ENCODE data around the gene OR14A2. TPM values are rescaled to one million over a fixed set of nuclear protein-coding genes. Genes with fewer than 3 reads are reported as not detected.

The OR14A2 gene
- polyA plus RNA-seq, 3 donors = not detected

GRCh38 chr1:247680171-247680570 is 67.8 kb downstream of the OR14A2 start:
- intact Hi-C loops (cut with micrococcal nuclease) = no loop called here
- no peaks in the 10 kb centered on the region for H3K27me3 ChIP-seq (ENCODE audit: control insufficient read depth in 2 of 2, insufficient read depth in 2 of 2, low read length in 2 of 2)
- H3K9me3 ChIP-seq (replicated peaks in 1 of 2; ENCODE audit: control insufficient read depth in 1 of 2, insufficient read depth in 1 of 2, low read length in 2 of 2) = no peaks in the 10 kb centered on the region
- Mint-ChIP-seq H3K36me3 (no peaks in the 10 kb centered on the region), H3K27ac (no peak overlapping the region), H3K4me1 (no peaks in the 10 kb centered on the region), H3K4me3 (no peak overlapping the region), H3K9me3 (no peaks in the 10 kb centered on the region), H3K27me3 (ENCODE audit: low read depth in 3 of 3) (peaks cover 0 to 2% (median 0%) of the 10 kb centered on the region in 3 donors)
- H3K4me2 ChIP-seq (replicated peaks; ENCODE audit: extremely low read depth, low read length, poor library complexity, severe bottlenecking) = no peak overlapping the region
- no peak overlapping the region for H2AFZ ChIP-seq (ENCODE audit: insufficient read depth, low read depth, low read length, poor library complexity, severe bottlenecking)
- no peak for DNase-seq
- no peaks in the 10 kb centered on the region for H3K36me3 ChIP-seq (replicated peaks in 1 of 2; ENCODE audit: control insufficient read depth in 1 of 2, insufficient read depth in 2 of 2, low read length in 2 of 2)
- no peaks in the 10 kb centered on the region for H3K79me2 ChIP-seq (ENCODE audit: insufficient read depth, low read length)
- H3K4me3 ChIP-seq (replicated peaks in 1 of 3; ENCODE audit: low read depth in 2 of 3, low read length in 3 of 3) = no peak overlapping the region
- TF ChIP-seq CTCF (IDR thresholded peaks at IDR 0.05) = no peak
- H3K4me1 ChIP-seq (ENCODE audit: control insufficient read depth in 1 of 2, insufficient read depth in 2 of 2, low read length in 2 of 2) = no peaks in the 10 kb centered on the region
- 89% methylated on average over 4 of the region's 4 CpGs for WGBS (ENCODE audit: insufficient coverage)
- H4K20me1 ChIP-seq (ENCODE audit: insufficient read depth, low read length) = no peaks in the 10 kb centered on the region
- H3K27ac ChIP-seq (ENCODE audit: low read depth in 1 of 2, low read length in 2 of 2) = no peak overlapping the region
- H3K9ac ChIP-seq (ENCODE audit: insufficient read depth, low read length, poor library complexity, severe bottlenecking) = no peak overlapping the region

- no peak within 1 kb of the TSS for H2AFZ ChIP-seq (ENCODE audit: insufficient read depth, low read depth, low read length, poor library complexity, severe bottlenecking)
- no peaks in the 10 kb centered on the region for H4K20me1 ChIP-seq (ENCODE audit: insufficient read depth, low read length)
- H3K36me3 Mint-ChIP-seq = no peaks in the 10 kb centered on the region
- H3K27ac ChIP-seq (ENCODE audit: low read depth in 1 of 2, low read length in 2 of 2) = no peak within 1 kb of the TSS
- H3K4me1 ChIP-seq (ENCODE audit: control insufficient read depth in 1 of 2, insufficient read depth in 2 of 2, low read length in 2 of 2) = no peaks in the 10 kb centered on the region
- H3K27me3 Mint-ChIP-seq (ENCODE audit: low read depth in 3 of 3) = peaks cover 0 to 2% (median 0%) of the 10 kb centered on the region in 3 donors
- no peak within 1 kb of the TSS for H3K4me3 ChIP-seq (replicated peaks in 1 of 3; ENCODE audit: low read depth in 2 of 3, low read length in 3 of 3)
- 100% methylated on average over 1 of the region's 1 CpG for WGBS (ENCODE audit: insufficient coverage)
- H3K4me1 Mint-ChIP-seq = no peaks in the 10 kb centered on the region
- no peaks in the 10 kb centered on the region for H3K9me3 ChIP-seq (replicated peaks in 1 of 2; ENCODE audit: control insufficient read depth in 1 of 2, insufficient read depth in 1 of 2, low read length in 2 of 2)
- H3K4me3 Mint-ChIP-seq = no peak within 1 kb of the TSS
- H3K4me2 ChIP-seq (replicated peaks; ENCODE audit: extremely low read depth, low read length, poor library complexity, severe bottlenecking) = no peak within 1 kb of the TSS
- no peaks in the 10 kb centered on the region for H3K79me2 ChIP-seq (ENCODE audit: insufficient read depth, low read length)
- TF ChIP-seq CTCF (IDR thresholded peaks at IDR 0.05) = no peak
- no peaks in the 10 kb centered on the region for H3K36me3 ChIP-seq (replicated peaks in 1 of 2; ENCODE audit: control insufficient read depth in 1 of 2, insufficient read depth in 2 of 2, low read length in 2 of 2)
- no peaks in the 10 kb centered on the region for H3K9me3 Mint-ChIP-seq
- no peak within 1 kb of the TSS for H3K27ac Mint-ChIP-seq
- intact Hi-C loops (cut with micrococcal nuclease) = no loop called here
- H3K9ac ChIP-seq (ENCODE audit: insufficient read depth, low read length, poor library complexity, severe bottlenecking) = no peak within 1 kb of the TSS
- H3K27me3 ChIP-seq (ENCODE audit: control insufficient read depth in 2 of 2, insufficient read depth in 2 of 2, low read length in 2 of 2) = no peaks in the 10 kb centered on the region
- DNase-seq = no peak
Measured at GRCh38 chr1:247679639-247680038, 68.3 kb downstream of the OR14A2 start, which contains the start of gene OR13G1. Gene OR13G1, minus strand, starts transcription at chr1:247679739. Its CDS starts 6,698 bp downstream, at chr1:247673041.

Other genes starting within 250 kb of the OR14A2 start
- gene OR2C3, start 211.7 kb downstream of the OR14A2 start, polyA plus RNA-seq = under 1 TPM in 1 of 3 donors, not detected in 2; 0.01 TPM
- under 1 TPM in 1 of 3 donors, not detected in 2; 0.16 TPM for gene GCSAML, start 199.0 kb downstream of the OR14A2 start, polyA plus RNA-seq
- not detected for gene OR2G2, start 159.8 kb downstream of the OR14A2 start, polyA plus RNA-seq
- not detected for gene OR2G3, start 142.6 kb downstream of the OR14A2 start, polyA plus RNA-seq
- not detected for gene OR13G1, start 68.4 kb downstream of the OR14A2 start, polyA plus RNA-seq
- gene OR6F1, start 31.5 kb downstream of the OR14A2 start, polyA plus RNA-seq = not detected
- not detected for gene OR14K1, start 9.5 kb downstream of the OR14A2 start, polyA plus RNA-seq
- gene OR1C1, start 12.4 kb upstream of the OR14A2 start, polyA plus RNA-seq = not detected
- gene OR14A16, start 76.0 kb upstream of the OR14A2 start, polyA plus RNA-seq = not detected
- gene OR11L1, start 93.8 kb upstream of the OR14A2 start, polyA plus RNA-seq = not detected
- gene TRIM58, start 109.0 kb upstream of the OR14A2 start, polyA plus RNA-seq = under 1 TPM; 0.43 to 0.83 (median 0.68) TPM
- gene OR2W3, start 147.4 kb upstream of the OR14A2 start, polyA plus RNA-seq = under 1 TPM in 2 of 3 donors, not detected in 1; 0.09 to 0.31 TPM
- not detected for gene OR2T8, start 172.1 kb upstream of the OR14A2 start, polyA plus RNA-seq
- gene OR2AJ1, start 176.7 kb upstream of the OR14A2 start, polyA plus RNA-seq = not detected
- not detected for gene OR2L8, start 200.7 kb upstream of the OR14A2 start, polyA plus RNA-seq
- gene OR2AK2, start 217.1 kb upstream of the OR14A2 start, polyA plus RNA-seq = not detected